NCI-H1417 treated with DMSO at 0.1 percent for 48 hours (cell line): ENCODE data around the gene FASN.

Experiments
- DNase-seq: peaks from one replicate; lab custom pipeline; 2025; lab: John Stamatoyannopoulos, UW

Gene FASN

DNA sequence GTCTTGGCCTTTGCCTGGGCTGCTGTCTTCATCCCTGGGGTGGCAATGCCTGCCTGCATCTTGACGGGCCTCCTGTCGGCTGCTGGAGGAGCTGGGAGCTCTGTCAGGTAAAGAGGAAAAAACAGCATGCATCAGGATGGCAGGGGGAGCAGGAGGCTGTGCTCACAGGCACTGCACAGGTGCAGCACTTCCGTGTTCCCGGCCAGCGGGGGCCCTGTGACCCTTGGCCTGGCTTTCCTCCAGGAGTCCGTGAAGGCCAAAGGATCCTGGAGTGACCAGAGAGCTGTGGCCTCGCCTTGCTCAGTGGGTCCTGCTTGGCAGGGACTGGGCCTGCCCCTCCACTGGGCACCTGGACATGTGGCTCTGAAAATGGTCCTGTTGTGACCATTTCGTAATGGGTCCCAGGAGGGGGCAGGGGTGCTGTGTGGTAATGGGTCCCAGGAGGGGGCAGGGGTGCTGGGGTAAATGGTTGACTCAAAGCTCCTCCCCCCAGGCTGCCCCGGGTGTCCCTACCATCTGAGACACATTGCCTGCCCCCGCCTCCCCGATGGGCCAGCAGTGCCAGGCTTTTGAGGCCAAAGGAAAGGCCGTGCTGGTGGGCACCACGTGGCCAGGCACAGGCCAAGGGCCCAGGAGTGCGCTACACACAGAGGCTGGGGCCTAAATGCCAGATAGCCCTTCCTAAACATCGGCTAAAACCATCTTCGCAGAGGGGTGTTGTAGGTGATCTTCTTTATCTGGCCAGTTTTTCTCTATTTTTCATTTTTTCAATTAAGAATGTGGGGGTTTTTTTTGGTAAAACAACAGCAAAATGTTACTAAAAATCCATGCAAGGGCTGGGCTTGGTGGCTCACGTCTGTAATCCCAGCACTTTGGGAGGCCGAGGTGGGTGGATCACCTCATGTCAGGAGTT lies 4.0 kb upstream of the FASN start:
- DNase-seq, result no peak

DNA sequence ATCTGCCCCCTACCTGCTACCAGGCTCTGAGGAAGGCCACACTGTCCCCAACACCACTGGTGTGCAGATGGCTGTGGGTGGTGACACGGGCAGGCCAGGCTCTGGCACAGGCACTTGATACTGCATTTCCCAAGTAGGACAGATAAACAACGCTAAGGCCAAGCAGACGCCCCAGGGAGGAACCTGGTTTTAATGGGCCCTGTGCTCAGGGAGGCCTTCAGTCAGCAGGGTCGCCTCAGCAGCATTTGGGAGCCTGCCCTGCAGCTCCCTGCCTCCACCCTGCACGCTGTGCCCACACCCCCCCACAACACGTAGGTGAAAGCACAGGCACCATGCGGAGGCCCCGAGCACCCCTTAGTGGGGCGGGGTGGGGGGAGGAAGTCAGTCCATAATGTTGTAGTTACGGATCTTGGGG lies 3.3 kb upstream of the FASN start:
- no peak for DNase-seq

DNA sequence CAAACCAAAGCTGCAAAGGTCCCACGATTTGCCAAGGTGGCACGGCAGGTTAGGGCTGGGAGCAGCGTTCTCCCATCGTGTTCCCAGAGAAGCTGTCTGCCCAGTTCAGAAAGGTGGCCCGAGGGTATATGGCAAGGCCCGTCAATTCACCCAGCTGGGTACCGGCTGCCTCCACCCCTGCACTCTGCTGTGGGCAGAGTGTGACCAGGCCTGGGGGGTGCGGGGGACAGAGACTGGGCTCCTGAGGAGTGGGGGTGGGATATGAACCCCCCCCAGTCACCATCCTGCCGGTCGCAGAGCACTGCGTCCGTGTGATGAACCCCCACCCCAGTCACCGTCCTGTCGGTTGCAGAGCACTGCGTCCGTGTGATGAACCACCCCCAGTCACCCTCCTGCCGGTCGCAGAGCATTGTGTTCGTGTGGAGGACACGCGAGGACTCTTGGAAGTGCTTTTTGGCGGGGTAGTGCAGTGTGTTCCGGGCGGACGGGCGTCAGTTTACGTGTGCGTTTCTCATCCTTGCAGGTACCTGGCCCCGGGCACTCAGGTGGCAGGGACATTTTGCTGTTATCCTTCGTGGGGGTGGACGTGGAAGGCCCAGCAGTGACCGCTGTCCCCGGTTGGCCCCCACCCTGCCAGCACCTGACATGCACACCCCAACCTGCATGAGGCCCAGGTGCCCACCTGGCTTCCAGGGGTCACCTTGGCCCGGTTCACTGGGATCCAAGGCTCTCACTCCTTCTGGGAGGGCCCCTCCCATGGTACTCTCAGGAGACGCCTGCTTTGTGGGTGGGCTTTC lies 2.7 kb upstream of the FASN start:
- DNase-seq, result no peak

DNA sequence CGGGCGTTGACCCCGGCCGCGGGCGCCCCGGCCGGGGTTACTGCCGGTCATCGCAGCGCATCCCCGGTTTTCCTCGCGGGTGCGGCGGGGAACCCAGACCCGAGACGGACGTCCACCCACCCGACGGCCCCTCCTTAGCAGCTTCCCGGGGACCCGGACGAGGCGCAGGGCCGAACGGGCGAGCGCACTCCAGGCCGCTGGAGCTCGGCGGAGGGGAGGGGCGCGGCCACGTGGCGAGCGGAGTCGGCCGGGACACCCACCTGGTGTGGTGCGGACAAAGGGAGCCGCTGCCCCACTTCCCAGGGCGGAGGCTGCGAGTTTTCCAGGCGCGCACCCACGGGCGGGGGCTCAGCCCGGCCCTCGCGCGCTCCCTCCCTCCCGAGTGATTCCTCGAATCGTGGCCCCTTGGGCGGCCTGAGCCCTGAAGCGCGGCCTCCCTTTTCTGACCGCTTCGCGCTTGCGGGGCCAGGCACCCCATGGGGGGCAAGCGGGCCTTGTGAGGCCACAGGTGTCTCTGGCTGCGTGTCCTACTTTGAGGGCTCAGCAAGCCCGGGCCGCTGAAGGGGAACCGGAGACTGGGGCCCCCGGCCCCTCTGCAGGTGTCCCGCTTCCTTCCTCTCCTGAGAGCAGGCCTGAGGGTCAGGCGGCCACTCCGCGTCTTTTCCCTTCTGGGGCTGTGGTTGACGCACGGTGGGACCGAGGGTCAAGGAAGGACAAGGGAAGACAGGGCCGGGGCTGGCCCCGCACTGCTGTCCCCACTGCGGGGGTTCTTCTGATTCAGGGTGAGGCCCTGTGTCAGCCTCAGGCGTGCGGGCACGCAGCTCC lies 1.1 kb upstream of the FASN start:
- no peak for DNase-seq

DNA sequence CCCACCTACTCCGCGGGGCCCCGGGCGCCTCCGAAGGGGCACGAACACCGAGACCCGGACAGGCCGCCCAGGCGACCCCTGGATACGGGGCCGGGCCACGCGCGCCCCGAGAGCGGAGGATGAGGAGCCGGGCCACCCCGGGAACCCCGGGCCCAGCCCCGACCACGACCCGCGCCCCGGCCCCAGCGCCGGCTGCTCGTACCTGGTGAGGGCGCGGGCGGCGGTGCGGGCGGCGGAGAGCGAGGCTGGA lies 192 bp downstream of the FASN start:
- no peak for DNase-seq

DNA sequence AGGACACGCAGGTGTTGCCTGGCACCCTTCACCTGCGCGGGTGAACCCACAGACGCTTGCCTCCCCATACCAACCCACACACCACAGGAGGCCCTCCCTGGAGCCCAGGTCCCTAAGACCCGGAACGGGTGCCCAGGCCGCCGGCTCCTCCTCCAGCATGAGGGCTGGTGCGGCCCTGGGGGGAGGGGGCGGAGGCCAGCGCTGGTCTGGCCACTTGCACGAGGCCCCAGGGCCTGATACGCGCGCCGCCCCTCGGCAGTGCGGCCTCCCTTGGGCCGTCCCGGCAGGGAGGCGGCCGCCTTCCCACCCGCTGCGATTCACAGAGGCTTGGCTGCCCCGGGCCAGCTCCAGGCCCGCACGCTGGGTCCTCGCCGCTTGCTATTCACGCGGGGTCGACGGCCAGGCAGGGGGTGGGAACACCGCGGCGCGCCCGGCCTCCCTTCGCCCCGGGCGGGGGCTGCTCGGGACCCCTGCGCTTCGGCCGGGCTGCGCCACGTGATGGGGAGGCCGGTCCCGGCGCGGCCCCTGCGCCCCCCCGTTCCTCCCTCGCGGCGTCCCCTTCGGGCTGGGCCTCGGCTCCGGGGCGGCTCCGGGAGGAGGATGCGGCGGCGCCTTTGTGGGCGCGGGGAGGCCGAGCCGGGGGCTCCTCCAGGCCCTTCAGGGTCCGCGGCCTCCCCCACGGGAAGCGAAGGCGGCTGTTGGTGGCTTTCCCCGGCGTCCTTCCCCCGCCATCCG lies 685 bp downstream of the FASN start:
- no peak for DNase-seq

DNA sequence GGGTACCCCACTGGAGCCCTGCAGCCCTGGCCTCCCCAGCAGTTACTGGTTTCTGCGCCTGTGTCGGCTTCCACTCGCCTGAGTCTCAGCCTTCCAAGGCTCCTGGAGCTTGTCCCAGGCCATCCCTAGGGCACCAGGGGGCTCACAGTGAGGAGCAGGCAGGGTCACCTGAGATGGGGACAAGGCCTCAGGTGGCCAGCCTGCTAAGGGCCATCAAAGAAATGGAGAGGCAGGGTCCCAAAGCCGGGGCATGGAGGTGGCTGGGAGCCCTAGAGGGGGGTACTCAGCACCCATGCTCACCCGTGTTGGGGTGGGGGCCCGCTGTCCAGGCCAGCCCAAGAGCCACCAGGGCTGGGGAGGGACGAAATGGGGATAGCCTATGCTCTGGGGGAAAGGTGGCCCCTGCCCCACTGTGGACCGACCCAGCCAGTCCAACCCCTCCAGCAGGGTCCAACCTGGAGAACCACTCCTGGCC lies 1.3 kb downstream of the FASN start:
- no peak for DNase-seq

DNA sequence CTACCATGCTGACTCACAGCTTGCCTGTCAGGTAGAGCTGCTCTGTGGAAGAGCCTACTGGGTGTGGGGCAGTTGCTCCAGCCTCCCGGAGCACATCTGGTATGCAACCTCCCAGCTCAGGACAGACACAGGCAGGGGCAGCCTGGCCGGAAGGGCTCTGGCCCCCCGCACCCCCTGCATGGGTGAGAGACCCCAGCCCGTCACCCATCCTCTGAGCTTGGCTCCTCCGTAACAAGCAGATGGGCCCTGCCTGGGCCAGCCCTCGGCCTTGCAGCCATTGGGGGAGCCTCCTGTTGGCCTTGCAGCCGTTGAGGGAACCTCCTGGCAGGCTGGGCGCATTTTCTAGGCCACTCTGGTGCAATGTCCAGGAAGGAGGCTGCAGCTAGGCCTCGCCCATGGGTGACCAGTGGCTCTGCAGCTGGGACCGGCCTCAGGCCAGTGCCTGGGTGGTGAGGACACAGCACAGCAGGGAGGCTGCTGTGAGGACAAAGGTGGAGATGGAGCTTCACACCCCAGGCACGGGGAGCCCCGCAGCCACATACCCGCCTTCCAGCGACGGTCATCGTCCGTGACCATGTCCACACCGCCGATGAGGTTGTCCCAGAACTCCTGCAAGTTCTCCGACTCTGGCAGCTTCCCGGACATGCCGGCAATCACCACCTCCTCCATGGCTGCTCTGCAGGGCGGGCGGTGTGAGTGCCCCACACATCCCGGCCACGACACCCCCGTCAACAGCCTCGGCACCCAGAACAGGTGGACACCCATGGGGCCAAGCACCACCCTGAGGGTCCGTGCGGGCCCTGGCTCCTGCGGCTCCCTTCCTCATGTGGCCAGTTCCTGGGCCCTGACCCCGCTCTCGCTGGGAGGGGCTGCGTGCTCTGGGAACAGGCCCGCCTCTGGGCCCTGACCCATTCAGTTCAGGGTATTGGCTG lies 2.0 kb downstream of the FASN start:
- no peak for DNase-seq

DNA sequence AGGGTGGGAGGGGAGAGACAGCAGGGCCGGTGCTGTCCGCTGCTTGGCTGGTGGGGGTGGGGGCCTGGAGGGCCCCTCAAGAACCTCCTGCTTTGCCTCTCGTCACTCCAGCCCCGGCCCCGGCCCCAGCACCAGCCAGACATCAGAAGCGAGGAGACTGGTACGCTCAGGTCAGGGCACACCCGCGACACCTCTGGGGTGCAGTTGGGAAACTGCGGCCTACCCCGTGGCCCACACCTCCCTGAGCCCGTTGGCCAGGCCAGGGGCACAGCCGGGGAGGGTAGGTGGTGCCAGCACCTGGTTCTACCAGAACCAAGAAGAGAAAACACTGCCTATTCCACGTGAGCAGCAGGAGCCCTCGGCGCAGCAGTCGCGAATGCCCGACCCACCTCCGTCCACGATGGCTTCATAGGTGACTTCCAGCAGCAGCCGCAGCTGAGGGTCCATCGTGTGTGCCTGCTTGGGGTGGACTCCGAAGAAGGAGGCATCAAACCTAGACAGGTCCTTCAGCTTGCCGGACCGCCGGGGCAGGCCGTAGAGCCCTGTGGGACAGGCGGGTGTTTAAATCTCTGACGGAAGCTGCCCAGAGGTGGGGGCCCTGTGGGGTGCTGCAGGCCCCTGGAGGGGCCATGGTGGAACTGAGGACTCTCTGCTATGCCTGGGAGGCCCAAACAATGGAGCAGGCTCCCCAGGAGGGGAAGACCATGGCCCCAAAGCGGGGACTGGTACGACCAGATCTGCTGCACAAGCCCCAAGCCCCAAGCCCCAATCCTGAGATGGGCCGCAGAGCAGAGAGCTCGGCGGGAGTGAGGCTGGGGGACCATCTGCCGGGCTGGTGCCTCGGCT lies 2.9 kb downstream of the FASN start:
- DNase-seq, result no peak

DNA sequence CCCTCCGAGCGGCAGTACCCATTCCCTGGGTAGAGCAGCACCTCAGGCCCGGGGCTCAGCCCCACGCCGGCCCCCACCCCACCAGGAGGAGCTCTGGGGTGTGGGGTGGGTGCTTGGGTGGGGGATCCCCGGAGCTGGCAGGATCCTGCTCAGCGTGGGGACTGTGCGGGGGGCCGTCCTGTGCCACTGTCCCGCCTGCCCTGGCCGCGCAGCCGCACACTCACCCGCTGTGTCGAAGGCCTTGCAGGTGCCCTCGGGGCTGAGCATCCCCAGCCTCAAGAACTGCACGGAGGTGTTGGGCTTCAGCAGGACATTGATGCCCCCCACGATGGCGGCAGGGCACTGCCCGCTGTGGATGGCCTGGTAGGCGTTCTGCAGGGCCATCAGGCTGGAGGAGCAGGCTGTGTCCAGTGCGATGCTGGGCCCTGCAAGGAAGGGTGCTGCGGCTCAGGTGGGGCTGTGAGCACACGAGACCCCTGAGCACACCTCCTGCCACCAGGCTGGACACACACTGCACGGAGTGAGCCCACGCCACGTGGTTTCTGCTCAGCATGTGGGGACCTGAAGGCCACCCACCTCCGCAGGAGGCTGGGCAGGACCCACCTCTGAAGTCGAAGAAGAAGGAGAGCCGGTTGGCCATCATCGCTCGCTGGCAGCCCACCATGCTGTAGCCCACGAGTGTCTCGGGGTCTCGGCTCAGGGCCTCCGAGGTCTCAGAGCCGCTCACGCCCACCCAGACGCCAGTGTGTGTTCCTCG lies 4.9 kb downstream of the FASN start:
- DNase-seq, result no peak

DNA sequence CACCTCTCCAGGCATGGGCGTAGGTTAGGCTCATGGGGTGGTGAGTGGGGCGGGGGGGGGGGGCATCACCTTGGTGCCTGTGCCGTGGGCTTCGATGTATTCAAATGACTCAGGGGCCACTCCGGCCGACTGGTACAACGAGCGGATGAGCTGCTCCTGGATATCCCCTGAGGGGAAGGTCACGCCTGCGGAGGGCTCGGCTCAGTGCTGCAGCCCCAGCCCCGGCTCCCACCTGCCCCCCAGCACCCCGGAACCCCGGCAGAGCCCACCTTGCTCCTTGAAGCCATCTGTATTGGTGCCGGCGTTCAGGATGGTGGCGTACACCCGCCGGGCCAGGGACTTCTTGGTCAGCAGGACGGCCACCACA lies 5.4 kb downstream of the FASN start:
- DNase-seq, result no peak

DNA sequence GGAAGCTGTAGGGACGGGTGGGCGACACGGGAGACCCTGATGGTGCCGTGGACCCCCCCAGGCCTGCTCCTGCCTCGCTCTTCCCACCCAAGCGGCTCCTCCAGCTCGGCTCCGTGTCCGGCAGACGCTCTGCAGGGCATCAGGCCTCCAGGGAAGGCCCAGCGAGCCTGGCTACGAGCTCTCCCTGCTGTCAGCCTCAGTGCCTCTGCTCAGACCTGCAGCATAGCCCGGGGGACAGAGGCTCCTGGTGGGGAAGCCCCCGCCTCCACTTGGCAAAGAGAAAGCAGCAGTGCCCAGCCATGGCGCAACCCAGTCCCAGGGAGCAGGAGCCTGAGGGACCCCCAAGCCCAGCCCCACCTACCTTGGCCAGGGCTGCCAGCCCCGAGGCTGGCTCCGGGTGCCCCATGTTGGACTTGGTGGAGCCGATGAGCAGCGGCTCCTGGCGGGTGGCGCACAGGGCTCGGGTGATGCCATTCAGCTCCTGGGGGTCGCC lies 5.9 kb downstream of the FASN start:
- no peak for DNase-seq

DNA sequence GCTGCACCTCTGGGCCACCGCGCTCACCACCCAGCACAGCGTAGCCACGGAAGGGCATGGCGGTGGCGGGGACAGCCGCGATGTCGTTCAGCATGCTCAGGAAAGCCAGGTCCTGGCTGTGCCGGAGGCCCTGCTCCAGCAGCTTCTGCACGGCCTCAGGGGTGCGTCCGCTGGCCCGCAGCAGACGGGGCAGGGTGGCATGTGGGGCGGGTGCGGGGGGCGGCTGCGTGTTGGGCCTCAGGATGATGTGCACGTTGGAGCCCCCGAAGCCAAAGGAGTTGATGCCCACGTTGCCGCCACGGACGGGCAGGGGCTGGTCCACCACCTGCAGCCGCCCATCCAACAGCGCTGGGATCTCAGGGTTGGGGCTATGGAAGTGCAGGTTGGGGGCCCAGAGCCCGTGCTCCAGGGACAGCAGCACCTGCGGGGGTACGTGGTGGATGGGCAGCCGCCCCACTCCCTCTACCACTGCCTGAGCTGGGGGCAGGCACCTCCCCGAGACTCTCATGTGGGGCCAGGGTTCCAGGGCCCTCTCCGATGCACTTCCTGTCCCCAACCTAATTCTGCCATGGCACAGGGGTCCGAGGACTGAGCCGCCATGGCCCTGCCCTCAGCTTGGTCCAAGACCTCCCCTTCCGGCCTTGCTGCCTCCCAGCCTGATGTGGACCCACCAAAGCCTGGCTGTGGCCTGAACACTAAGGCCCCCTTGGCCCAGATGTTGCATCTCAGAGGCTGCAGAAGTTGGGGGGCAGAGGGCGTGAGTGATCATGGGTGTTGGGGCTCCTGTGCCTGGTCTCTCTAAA lies 6.6 kb downstream of the FASN start:
- no peak for DNase-seq

DNA sequence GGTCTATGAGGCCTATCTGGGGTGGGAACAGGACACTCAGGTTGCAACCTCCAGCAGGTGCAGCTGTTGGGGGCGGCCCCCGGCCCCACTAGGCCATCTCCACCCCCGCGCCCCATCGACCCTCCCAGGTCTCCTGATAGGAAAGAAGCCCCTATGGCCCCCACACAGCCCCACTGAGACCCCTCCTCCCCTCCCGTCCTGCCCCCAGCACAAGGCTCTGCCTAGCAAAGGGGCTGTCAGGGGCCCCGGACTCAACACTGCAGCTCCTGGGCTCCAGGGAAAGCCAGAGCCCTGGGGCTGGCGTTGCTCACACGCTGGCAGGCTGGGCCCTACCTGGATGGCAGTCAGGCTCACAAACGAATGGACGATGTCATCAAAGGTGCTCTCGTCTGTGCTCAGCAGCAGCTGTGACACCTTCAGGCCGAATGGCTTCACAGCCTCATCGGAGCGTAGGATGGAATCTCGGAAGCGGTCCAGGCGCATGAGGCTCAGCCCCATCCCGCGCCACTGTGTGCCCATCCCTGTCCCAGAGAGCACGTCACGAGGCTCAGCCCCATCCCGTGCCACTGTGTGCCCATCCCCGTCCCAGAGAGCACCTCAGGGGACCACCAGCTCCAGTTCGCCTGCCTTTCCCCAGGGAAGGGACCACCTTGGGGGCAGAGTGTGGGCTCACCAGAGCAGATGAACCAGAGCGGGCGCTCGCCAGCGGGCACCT lies 7.3 kb downstream of the FASN start:
- DNase-seq, result no peak

DNA sequence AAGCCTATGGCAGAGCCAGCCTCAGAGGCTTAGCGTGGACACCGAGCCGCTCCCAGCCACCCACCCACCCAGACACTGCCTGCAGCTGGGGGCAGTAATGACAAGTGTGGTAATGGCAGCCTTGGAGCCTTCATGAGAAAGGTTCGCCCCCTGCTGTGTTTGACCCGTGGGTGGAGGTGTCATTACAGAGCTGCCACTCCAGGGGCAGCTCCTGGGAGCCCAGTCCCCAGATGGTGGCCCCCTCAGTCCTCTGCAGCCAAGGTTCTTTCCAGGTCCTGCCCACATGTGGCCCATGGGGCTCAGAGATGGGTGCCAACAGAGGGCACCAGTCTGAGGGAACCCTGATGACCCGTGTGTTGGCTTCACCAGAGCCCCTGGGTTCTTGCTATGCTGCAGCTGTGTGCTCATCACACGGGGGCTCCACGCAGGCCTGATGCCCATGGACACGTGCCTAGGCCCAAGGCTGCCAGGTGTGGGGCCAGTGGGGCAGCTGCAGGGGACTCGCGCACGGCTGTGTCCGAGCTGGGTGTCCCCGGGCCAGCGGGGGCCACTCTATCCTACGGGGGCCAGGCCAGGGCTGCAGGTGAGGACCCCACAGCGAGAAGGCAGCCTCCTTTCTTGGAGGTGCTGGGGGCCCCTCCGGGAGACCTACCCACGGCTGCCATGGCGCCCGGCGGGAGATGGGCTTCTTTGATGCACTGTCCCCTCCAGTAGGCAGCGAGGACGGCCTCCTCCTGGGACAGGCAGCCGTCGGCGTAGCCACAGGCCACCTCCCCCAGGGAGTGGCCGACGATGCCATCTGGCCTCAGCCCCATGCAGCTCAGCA lies 8.1 kb downstream of the FASN start:
- DNase-seq, result no peak
